Measurements from ENCODE around the gene TMEM212.

The TMEM212 gene

GRCh38 chr3:171809861-171810628, 33.1 kb upstream of the TMEM212 start, which contains the start of gene PLD1:
Gene PLD1 (minus strand): TSS chr3:171810483. CDS start chr3:171738051, 72,432 bp downstream.
- DNase-seq (ENCODE audit: extremely low read depth, low read depth), result peak; percentile 94
- TF ChIP-seq CTCF (IDR thresholded peaks at IDR 0.05; ENCODE audit: low read depth, low read length), result peak; percentile 21

DNA sequence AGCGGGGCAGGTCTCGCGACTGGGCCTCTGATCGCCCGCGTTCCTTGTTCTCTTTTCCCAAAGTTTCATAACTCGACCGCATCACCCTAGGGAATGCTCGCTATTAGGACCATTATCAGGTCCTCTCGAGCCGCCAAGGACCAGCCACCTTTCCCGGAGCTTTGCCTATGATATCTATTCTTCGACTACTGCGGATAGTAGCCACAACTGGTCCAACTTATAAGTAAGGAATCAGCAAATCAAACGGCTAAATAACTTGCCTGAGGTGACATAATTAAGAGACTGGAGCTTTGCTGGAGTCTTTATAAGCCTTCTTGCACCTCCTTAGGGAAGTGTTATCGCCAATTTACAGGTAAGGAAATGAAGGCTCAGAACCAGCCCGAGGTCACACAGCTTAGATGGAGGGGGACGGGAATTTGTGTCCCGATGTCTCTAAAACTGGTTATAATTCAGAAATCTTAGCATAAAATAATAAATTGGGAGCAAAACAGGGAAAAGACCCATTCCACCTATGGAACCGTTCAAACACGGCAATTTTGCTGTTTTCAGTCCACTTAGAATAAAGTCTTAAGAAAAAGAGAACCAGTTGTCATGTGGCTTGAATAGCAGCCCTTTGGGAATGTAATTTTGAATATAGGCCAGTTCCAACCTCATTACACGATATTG, 32.4 kb upstream of the TMEM212 start:
- TF ChIP-seq CTCF (IDR thresholded peaks at IDR 0.05; ENCODE audit: low read depth, low read length), result no peak
- DNase-seq (ENCODE audit: extremely low read depth, low read depth), result no peak

DNA sequence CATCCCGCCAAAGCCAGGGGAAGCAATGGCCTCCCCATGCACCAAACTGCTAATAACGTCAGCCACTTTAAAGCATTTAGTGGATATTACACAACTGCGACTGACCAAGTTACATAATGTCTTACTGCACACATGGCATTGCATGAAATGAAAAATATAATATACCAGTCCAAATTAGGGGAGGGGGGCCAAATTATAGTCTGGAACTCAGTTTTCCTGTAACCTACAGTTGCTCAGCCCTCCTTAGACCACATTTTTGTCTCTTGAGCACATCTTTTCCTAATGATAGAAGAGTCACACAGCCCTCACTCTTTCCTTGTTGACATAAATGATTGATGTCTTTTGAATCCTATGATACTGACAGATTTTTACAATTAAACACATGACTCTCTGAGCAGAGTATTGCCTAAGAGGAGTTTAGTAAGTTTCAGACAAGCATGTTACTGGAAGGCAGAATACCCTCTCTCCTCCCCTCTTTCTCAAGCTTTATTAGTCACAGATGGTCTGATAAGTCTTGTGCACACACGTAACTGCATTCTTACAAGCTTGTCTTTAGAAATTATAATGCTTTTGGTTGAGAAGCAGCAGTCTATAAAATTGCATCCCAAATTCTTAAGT, 31.7 kb upstream of the TMEM212 start:
- TF ChIP-seq CTCF (IDR thresholded peaks at IDR 0.05; ENCODE audit: low read depth, low read length), result no peak
- DNase-seq (ENCODE audit: extremely low read depth, low read depth), result peak; percentile 97

DNA sequence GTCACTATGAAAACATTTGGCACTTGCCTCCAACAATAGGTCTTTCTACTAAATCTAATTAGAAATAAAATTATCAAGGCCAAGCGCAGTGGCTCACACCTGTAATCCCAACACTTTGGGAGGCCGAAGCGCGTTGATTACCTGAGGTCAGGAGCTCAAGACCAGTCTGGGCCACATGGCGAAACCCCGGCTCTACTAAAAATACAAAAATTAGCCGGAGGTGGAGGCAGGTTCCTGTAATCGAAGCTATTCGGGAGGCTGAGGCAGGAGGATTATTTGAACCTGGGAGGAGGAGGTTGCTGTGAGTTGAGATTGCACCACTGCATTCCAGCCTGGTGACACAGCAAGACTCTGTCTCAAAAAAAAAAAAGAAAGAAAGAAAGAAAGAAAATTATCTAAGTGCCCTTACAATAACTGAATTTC, 31.2 kb upstream of the TMEM212 start:
- no peak for TF ChIP-seq CTCF (IDR thresholded peaks at IDR 0.05; ENCODE audit: low read depth, low read length)
- no peak for DNase-seq (ENCODE audit: extremely low read depth, low read depth)

- TF ChIP-seq CTCF (IDR thresholded peaks at IDR 0.05; ENCODE audit: low read depth, low read length), result no peak
- no peak for DNase-seq (ENCODE audit: extremely low read depth, low read depth)
Observed at GRCh38 chr3:171812811-171813210, 30.3 kb upstream of the TMEM212 start.

DNA sequence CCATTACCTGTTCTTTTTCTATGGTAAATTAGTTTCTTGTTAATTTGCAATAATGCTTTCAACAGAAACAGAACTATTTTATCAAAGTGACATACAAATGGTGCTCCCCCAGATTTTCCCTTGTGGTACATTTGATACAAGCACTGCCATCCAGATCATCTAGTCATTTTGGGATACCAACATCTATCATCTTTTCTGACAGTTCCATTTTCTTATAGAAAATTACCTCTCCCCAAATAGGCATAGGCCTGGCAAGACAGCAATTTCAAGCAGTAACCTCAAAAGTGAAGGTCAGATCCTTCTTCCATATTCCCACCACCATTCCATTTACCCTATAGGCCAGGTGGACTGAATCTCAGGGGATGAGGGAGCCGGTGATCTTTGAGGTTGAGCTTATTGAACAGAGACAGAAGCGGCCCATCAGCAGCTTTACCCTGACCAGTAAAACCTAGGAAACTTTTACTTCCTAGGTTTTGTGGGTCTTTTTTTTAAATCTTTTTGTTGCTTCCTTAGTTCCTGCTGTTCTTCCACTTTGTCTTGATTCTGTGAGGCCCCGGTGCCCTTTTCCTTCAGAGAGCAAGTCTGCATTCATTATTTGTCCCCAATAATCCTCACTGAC, 29.8 kb upstream of the TMEM212 start:
- DNase-seq (ENCODE audit: extremely low read depth, low read depth), result no peak
- TF ChIP-seq CTCF (IDR thresholded peaks at IDR 0.05; ENCODE audit: low read depth, low read length), result no peak
